GM21737 (cell line): Measurements from ENCODE around the gene KLHDC7B.
A peak's percentile ranks its signal among the peaks of the same experiment; 100 is the strongest.

ENCODE experiments used
- ATAC-seq: cut with Tn5 transposase; IDR thresholded peaks from one replicate; pipeline ENCODE4 v1.9.1; 2021; ENCODE audit warnings: mild to moderate bottlenecking, moderate library complexity; ENCODE audit not compliant: unreplicated experiment

Gene KLHDC7B

GRCh38 chr22:50545522-50546325 is at the start of gene KLHDC7B:
Gene KLHDC7B (plus strand): TSS chr22:50545899. CDS start chr22:50546244, 345 bp downstream.
- ATAC-seq: no peak

GRCh38 chr22:50497093-50497492 is 48.6 kb upstream of the KLHDC7B start:
- no peak for ATAC-seq

- no peak for ATAC-seq
Measured at GRCh38 chr22:50498322-50498890, 47.3 kb upstream of the KLHDC7B start.

GRCh38 chr22:50500452-50500851 is 45.2 kb upstream of the KLHDC7B start:
- no peak for ATAC-seq

GRCh38 chr22:50502096-50502495 is 43.6 kb upstream of the KLHDC7B start:
- no peak for ATAC-seq

- no peak for ATAC-seq
Measured at GRCh38 chr22:50502628-50503474, 42.8 kb upstream of the KLHDC7B start.

GRCh38 chr22:50503475-50504145 is 42.1 kb upstream of the KLHDC7B start:
- no peak for ATAC-seq

- no peak for ATAC-seq
Measured at GRCh38 chr22:50504369-50505211, 41.1 kb upstream of the KLHDC7B start.

- no peak for ATAC-seq
Measured at GRCh38 chr22:50505276-50505775, 40.4 kb upstream of the KLHDC7B start.

GRCh38 chr22:50505776-50506610 is 39.7 kb upstream of the KLHDC7B start:
- no peak for ATAC-seq

- peak; percentile 9 for ATAC-seq
Measured at GRCh38 chr22:50506611-50507420, 38.9 kb upstream of the KLHDC7B start.

GRCh38 chr22:50507421-50507990 is 38.2 kb upstream of the KLHDC7B start, which contains the start of gene LMF2:
Gene LMF2 (minus strand): TSS chr22:50507702. CDS start chr22:50507675, 27 bp downstream.
- ATAC-seq: peak; percentile 54

- ATAC-seq: peak; percentile 63
Measured at GRCh38 chr22:50507991-50508884, 37.5 kb upstream of the KLHDC7B start, which contains the start of gene NCAPH2. Gene NCAPH2 (plus strand): TSS chr22:50508224. CDS start chr22:50508338, 114 bp downstream.

GRCh38 chr22:50508897-50509296 is 36.8 kb upstream of the KLHDC7B start:
- ATAC-seq: no peak

GRCh38 chr22:50513175-50513574 is 32.5 kb upstream of the KLHDC7B start:
- ATAC-seq: no peak

GRCh38 chr22:50516068-50516467 is 29.6 kb upstream of the KLHDC7B start:
- ATAC-seq: no peak

- no peak for ATAC-seq
Measured at GRCh38 chr22:50516891-50517290, 28.8 kb upstream of the KLHDC7B start.
